Activated naive CD8-positive, alpha-beta T cell (primary cell): ENCODE data around the gene ABCC1.
"Not testable (repeated sequence)": the region's sequence is repeated elsewhere in the genome, so short reads cannot be mapped to it uniquely, and the experiment has no call there.

Source experiments
- H3K27ac Mint-ChIP-seq: one replicate; pipeline ENCODE4 v1.8.0; 2021; ENCODE audit warnings: mixed read lengths
- H3K27me3 Mint-ChIP-seq: one replicate; pipeline ENCODE4 v1.8.0; 2021; ENCODE audit warnings: mixed read lengths
- H3K36me3 Mint-ChIP-seq: one replicate; pipeline ENCODE4 v1.8.0; 2021; ENCODE audit warnings: mixed read lengths
- H3K4me1 Mint-ChIP-seq: one replicate; pipeline ENCODE4 v1.8.0; 2021; ENCODE audit warnings: low read depth, mixed read lengths
- H3K4me3 Mint-ChIP-seq: one replicate; pipeline ENCODE4 v1.8.0; 2021; ENCODE audit warnings: mild to moderate bottlenecking, mixed read lengths
- H3K9me3 Mint-ChIP-seq: one replicate; pipeline ENCODE4 v1.8.0; 2021; ENCODE audit warnings: low read depth, mixed read lengths

The ABCC1 gene

GRCh38 chr16:15970743-15971439, 21.5 kb downstream of the ABCC1 start:
- peaks cover 22% of the 10 kb centered on the region for H3K36me3 Mint-ChIP-seq
- H3K27ac Mint-ChIP-seq = no peak overlapping the region
- peaks cover 4% of the 10 kb centered on the region for H3K9me3 Mint-ChIP-seq
- no peaks in the 10 kb centered on the region for H3K27me3 Mint-ChIP-seq
- no peak overlapping the region for H3K4me3 Mint-ChIP-seq
- peaks cover 43% of the 10 kb centered on the region for H3K4me1 Mint-ChIP-seq

- peaks cover 46% of the 10 kb centered on the region for H3K4me1 Mint-ChIP-seq
- peaks cover 4% of the 10 kb centered on the region for H3K9me3 Mint-ChIP-seq
- no peaks in the 10 kb centered on the region for H3K27me3 Mint-ChIP-seq
- no peak overlapping the region for H3K27ac Mint-ChIP-seq
- H3K4me3 Mint-ChIP-seq = no peak overlapping the region
- peaks cover 25% of the 10 kb centered on the region for H3K36me3 Mint-ChIP-seq
Measured at GRCh38 chr16:15971440-15971815, 22.0 kb downstream of the ABCC1 start.

GRCh38 chr16:15972046-15972868, 22.8 kb downstream of the ABCC1 start:
- H3K27me3 Mint-ChIP-seq = no peaks in the 10 kb centered on the region
- H3K4me1 Mint-ChIP-seq = peaks cover 43% of the 10 kb centered on the region
- H3K9me3 Mint-ChIP-seq = peaks cover 4% of the 10 kb centered on the region
- no peak overlapping the region for H3K4me3 Mint-ChIP-seq
- peaks cover 30% of the 10 kb centered on the region for H3K36me3 Mint-ChIP-seq
- H3K27ac Mint-ChIP-seq = no peak overlapping the region

- Mint-ChIP-seq H3K4me1 (peaks cover 39% of the 10 kb centered on the region), H3K27ac (no peak overlapping the region), H3K9me3 (peaks cover 5% of the 10 kb centered on the region), H3K4me3 (no peak overlapping the region), H3K36me3 (peaks cover 35% of the 10 kb centered on the region), H3K27me3 (no peaks in the 10 kb centered on the region)
Measured at GRCh38 chr16:15973421-15973820, 24.0 kb downstream of the ABCC1 start.

GRCh38 chr16:15974057-15974456, 24.6 kb downstream of the ABCC1 start:
- Mint-ChIP-seq H3K27me3 (no peaks in the 10 kb centered on the region), H3K9me3 (peaks cover 8% of the 10 kb centered on the region), H3K4me1 (peaks cover 38% of the 10 kb centered on the region), H3K4me3 (no peak overlapping the region), H3K36me3 (peaks cover 39% of the 10 kb centered on the region), H3K27ac (no peak overlapping the region)

GRCh38 chr16:15975172-15975571, 25.8 kb downstream of the ABCC1 start:
- Mint-ChIP-seq H3K9me3 (peaks cover 14% of the 10 kb centered on the region), H3K4me3 (no peak overlapping the region), H3K27me3 (no peaks in the 10 kb centered on the region), H3K4me1 (peaks cover 35% of the 10 kb centered on the region), H3K36me3 (peaks cover 47% of the 10 kb centered on the region), H3K27ac (no peak overlapping the region)

GRCh38 chr16:15976225-15976812, 26.9 kb downstream of the ABCC1 start:
- peaks cover 18% of the 10 kb centered on the region for H3K9me3 Mint-ChIP-seq
- H3K27ac Mint-ChIP-seq = no peak overlapping the region
- H3K4me1 Mint-ChIP-seq = peaks cover 30% of the 10 kb centered on the region
- H3K4me3 Mint-ChIP-seq = no peak overlapping the region
- H3K27me3 Mint-ChIP-seq = no peaks in the 10 kb centered on the region
- peaks cover 48% of the 10 kb centered on the region for H3K36me3 Mint-ChIP-seq

GRCh38 chr16:15976929-15977637, 27.7 kb downstream of the ABCC1 start:
- H3K36me3 Mint-ChIP-seq = peaks cover 49% of the 10 kb centered on the region
- H3K9me3 Mint-ChIP-seq = peaks cover 24% of the 10 kb centered on the region
- no peak overlapping the region for H3K4me3 Mint-ChIP-seq
- no peaks in the 10 kb centered on the region for H3K27me3 Mint-ChIP-seq
- no peak overlapping the region for H3K27ac Mint-ChIP-seq
- H3K4me1 Mint-ChIP-seq = peaks cover 33% of the 10 kb centered on the region

- Mint-ChIP-seq H3K27ac (no peak overlapping the region), H3K9me3 (peaks cover 26% of the 10 kb centered on the region), H3K4me1 (peaks cover 38% of the 10 kb centered on the region), H3K36me3 (peaks cover 44% of the 10 kb centered on the region), H3K4me3 (no peak overlapping the region), H3K27me3 (no peaks in the 10 kb centered on the region)
Measured at GRCh38 chr16:15979801-15980200, 30.4 kb downstream of the ABCC1 start.

- Mint-ChIP-seq H3K36me3 (peaks cover 44% of the 10 kb centered on the region), H3K4me1 (peaks cover 34% of the 10 kb centered on the region), H3K27ac (peak overlapping the region; percentile 28), H3K27me3 (no peaks in the 10 kb centered on the region), H3K9me3 (peaks cover 26% of the 10 kb centered on the region), H3K4me3 (no peak overlapping the region)
Measured at GRCh38 chr16:15980329-15980728, 30.9 kb downstream of the ABCC1 start.

GRCh38 chr16:15981382-15981781, 32.0 kb downstream of the ABCC1 start:
- Mint-ChIP-seq H3K9me3 (peaks cover 26% of the 10 kb centered on the region), H3K27ac (no peak overlapping the region), H3K27me3 (no peaks in the 10 kb centered on the region), H3K4me3 (no peak overlapping the region), H3K36me3 (peaks cover 42% of the 10 kb centered on the region), H3K4me1 (peaks cover 29% of the 10 kb centered on the region)

- H3K27ac Mint-ChIP-seq, H3K27me3 Mint-ChIP-seq, H3K4me3 Mint-ChIP-seq: not testable (repeated sequence)
- Mint-ChIP-seq H3K4me1 (peaks cover 33% of the 10 kb centered on the region), H3K36me3 (peaks cover 37% of the 10 kb centered on the region), H3K9me3 (peaks cover 26% of the 10 kb centered on the region)
Measured at GRCh38 chr16:15982194-15982915, 32.9 kb downstream of the ABCC1 start.

GRCh38 chr16:15983898-15984297, 34.5 kb downstream of the ABCC1 start:
- H3K9me3 Mint-ChIP-seq = peaks cover 22% of the 10 kb centered on the region
- H3K4me1 Mint-ChIP-seq = peaks cover 42% of the 10 kb centered on the region
- no peak overlapping the region for H3K27ac Mint-ChIP-seq
- peaks cover 31% of the 10 kb centered on the region for H3K36me3 Mint-ChIP-seq
- no peaks in the 10 kb centered on the region for H3K27me3 Mint-ChIP-seq
- no peak overlapping the region for H3K4me3 Mint-ChIP-seq

GRCh38 chr16:15985144-15985543, 35.7 kb downstream of the ABCC1 start:
- H3K27me3 Mint-ChIP-seq = no peaks in the 10 kb centered on the region
- H3K4me3 Mint-ChIP-seq = no peak overlapping the region
- peaks cover 15% of the 10 kb centered on the region for H3K9me3 Mint-ChIP-seq
- H3K4me1 Mint-ChIP-seq = peaks cover 50% of the 10 kb centered on the region
- peaks cover 22% of the 10 kb centered on the region for H3K36me3 Mint-ChIP-seq
- no peak overlapping the region for H3K27ac Mint-ChIP-seq
